Activated naive CD4-positive, alpha-beta T cell treated with anti-CD3 and anti-CD28 coated beads for 36 hours (primary cell): Measurements from ENCODE around the gene RIC1. TPM values are rescaled to one million over a fixed set of nuclear protein-coding genes. Genes with fewer than 3 reads are reported as not detected.

Experiments used
- CTCF ChIA-PET: fragments of 350-600 bp; sonication (Branson Sonifier 250); formaldehyde crosslinking; loops from one replicate; lab custom pipeline; 2021; ENCODE audit warnings: antibody characterized with exemption; lab: Charles Lee
- DNase-seq: peaks from one replicate; pipeline ENCODE4 v3.0.0-alpha.2; 2020
- H3K27ac Mint-ChIP-seq: one replicate; pipeline ENCODE4 v1.8.0; 2021; ENCODE audit warnings: mild to moderate bottlenecking, mixed read lengths
- H3K27me3 Mint-ChIP-seq: one replicate; pipeline ENCODE4 v1.8.0; 2021; ENCODE audit warnings: low read depth, mixed read lengths
- H3K36me3 Mint-ChIP-seq: one replicate; pipeline ENCODE4 v1.8.0; 2021; ENCODE audit warnings: low read depth, mixed read lengths
- H3K4me1 Mint-ChIP-seq: one replicate; pipeline ENCODE4 v1.8.0; 2021; ENCODE audit warnings: low read depth, mixed read lengths
- H3K4me3 Mint-ChIP-seq: one replicate; pipeline ENCODE4 v1.8.0; 2021; ENCODE audit warnings: mild to moderate bottlenecking, moderate library complexity, mixed read lengths
- H3K9me3 Mint-ChIP-seq: one replicate; pipeline ENCODE4 v1.8.0; 2021; ENCODE audit warnings: mixed read lengths
- intact Hi-C: fragments of 100-400 bp; cut with micrococcal nuclease; formaldehyde crosslinking; loops from one replicate; pipeline ENCODE4 v1.15.1; 2023
- total RNA-seq, 2 experiments: library from RNA; stranded (reverse); gene quantifications; one replicate each; pipeline ENCODE4 v1.2.3, GENCODE V29; 2021

RIC1 gene
- total RNA-seq, 2 experiments from 2014 or later: 14.5 to 16.4 TPM

DNA sequence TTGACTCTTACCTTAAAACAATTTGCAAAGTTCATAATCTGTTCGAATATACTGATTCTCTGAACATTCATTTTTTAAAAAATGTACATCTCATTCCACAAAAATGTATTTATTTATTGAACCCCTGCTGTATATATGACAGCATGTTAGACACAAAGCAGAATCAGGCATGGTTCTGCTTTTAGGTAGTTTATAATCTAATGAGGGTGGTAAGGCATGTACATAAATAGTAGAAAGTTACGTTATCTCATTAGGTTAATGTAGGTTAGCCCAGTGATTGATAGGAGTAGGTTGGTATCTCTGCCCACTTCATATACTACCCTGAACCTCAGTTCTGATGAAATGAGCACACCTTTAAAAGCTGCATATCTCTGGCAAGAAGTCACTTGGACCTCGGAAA lies 114.2 kb downstream of the RIC1 start:
- Mint-ChIP-seq H3K4me3 (no peak overlapping the region), H3K4me1 (peaks cover 3% of the 10 kb centered on the region), H3K27me3 (no peaks in the 10 kb centered on the region), H3K27ac (no peak overlapping the region), H3K36me3 (peaks cover 22% of the 10 kb centered on the region), H3K9me3 (no peaks in the 10 kb centered on the region)
- no peak for DNase-seq
- CTCF ChIA-PET: no interaction called here
- intact Hi-C loops: no loop called here

DNA sequence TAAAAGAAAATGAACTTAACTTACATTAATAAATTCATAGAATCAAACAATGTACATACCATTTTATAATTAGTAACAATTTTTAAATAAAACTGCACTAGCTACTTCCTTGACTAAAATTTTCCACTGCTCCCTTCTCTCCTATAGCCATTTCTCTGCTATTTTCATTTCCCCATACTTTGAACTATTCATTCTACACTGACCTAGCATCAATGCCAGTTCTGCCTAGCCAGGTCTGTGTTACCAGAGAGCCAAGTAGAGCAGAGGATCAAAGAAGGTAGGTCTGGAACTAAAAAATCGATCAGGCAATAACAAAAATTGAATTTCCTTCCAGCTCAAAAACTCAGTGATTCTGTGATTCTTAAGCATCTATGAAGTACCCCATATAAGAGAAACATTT lies 119.5 kb downstream of the RIC1 start:
- CTCF ChIA-PET: interaction anchor here (0.5 to 0.8 kb wide), 3 partner anchors 16 to 1521 kb away, joined by 4 read pairs; no protein-coding TSS in a partner anchor
- intact Hi-C loops: no loop called here
- Mint-ChIP-seq H3K27ac (peak overlapping the region; percentile 71), H3K9me3 (no peaks in the 10 kb centered on the region), H3K4me3 (no peak overlapping the region), H3K27me3 (no peaks in the 10 kb centered on the region), H3K36me3 (peaks cover 30% of the 10 kb centered on the region), H3K4me1 (peaks cover 23% of the 10 kb centered on the region)
- DNase-seq: no peak

DNA sequence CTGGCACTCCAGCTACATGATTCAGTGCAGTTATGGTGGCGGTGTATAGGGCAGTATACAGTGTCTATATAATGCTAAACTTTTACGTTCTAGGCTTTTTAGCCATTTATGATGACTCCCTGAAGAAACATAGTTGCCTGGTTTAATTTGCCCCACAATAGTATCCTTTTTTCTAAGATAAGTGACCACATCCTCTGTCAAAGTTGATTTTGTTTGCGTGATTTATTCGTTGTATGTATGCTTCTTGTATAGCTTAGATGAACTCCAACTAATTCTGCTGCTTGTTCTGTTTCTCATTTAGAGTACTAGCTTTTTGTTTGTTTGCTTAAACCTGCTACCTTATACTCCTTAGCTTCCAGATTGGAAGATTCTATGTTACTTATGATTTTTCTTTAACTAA lies 120.4 kb downstream of the RIC1 start:
- no peak overlapping the region for H3K4me3 Mint-ChIP-seq
- no peaks in the 10 kb centered on the region for H3K27me3 Mint-ChIP-seq
- CTCF ChIA-PET: interaction anchor here (0.7 kb wide), 1 partner anchor 226 kb away, joined by 3 read pairs; no protein-coding TSS in a partner anchor
- H3K4me1 Mint-ChIP-seq: peaks cover 23% of the 10 kb centered on the region
- no peaks in the 10 kb centered on the region for H3K9me3 Mint-ChIP-seq
- peaks cover 32% of the 10 kb centered on the region for H3K36me3 Mint-ChIP-seq
- intact Hi-C loops: no loop called here
- no peak for DNase-seq
- H3K27ac Mint-ChIP-seq: no peak overlapping the region

DNA sequence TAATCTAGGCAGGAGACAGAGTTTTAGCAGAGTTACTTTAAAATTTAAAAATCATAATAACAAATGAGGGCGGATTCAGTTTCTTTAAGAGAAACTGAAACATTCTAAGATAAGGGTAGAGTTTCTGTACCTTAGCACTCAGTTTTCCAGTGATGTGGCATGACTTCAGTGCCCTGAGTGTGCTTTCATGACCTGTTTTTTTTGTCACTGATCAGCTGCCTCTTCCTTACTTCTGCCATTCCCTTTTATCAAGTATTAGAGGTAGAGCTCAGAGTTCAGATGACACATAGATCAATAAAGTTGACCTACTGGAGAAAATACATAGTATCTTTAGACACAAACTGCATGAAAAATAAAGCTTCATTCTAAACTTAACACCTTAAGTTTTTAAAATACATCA lies 121.7 kb downstream of the RIC1 start:
- DNase-seq: no peak
- intact Hi-C loops: no loop called here
- Mint-ChIP-seq H3K9me3 (no peaks in the 10 kb centered on the region), H3K4me1 (peaks cover 23% of the 10 kb centered on the region), H3K27me3 (no peaks in the 10 kb centered on the region), H3K4me3 (no peak overlapping the region), H3K27ac (no peak overlapping the region), H3K36me3 (peaks cover 28% of the 10 kb centered on the region)
- CTCF ChIA-PET: interaction anchor here (0.6 to 1.4 kb wide), 2 partner anchors 10 to 83 kb away, joined by 3 read pairs; partner anchors contain the start of gene ERMP1

DNA sequence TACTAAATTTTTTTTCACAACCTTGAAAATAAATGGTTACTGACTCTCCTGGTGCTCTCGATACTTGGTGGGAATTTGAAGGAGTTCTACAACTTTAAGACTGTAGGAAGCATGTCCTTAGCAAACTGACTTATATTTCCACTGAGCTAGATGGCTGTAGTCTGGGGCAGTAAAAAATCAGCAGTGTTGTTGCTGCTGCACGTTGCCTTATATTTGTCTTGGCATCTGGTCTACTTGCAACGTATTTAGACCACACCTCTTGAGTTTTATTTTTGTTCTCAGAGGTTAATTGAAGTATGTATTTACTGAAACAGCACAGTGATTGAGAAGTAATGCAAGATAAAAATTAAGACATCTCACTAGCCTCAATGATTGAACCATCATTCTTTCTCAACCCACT lies 127.7 kb downstream of the RIC1 start:
- intact Hi-C loops: no loop called here
- no peak for DNase-seq
- no peaks in the 10 kb centered on the region for H3K27me3 Mint-ChIP-seq
- no peak overlapping the region for H3K4me3 Mint-ChIP-seq
- peaks cover 29% of the 10 kb centered on the region for H3K36me3 Mint-ChIP-seq
- CTCF ChIA-PET: interaction anchor here (0.6 to 1.3 kb wide), 4 partner anchors 28 to 112 kb away, joined by 3 to 4 read pairs (median 3); no protein-coding TSS in a partner anchor
- H3K9me3 Mint-ChIP-seq: no peaks in the 10 kb centered on the region
- H3K27ac Mint-ChIP-seq: no peak overlapping the region
- H3K4me1 Mint-ChIP-seq: peaks cover 26% of the 10 kb centered on the region

DNA sequence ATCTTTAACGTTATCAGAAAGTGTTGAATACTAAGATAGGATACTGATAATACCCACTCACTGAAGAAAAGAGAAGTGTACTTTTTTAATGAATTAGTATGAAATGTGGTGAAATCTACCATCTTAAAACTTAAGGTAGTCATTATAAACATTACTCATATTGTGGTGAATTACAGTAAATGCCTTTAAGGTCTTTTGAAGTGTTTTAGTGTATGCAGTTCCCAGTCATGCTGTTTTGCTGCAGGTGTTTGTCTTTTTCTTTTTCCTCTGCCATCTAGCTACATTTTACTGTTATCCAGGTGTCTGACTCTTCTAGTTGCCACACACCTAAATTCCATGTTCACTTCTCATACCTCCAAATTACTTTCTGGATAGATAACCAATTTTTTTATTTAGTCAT lies 131.4 kb downstream of the RIC1 start:
- no peaks in the 10 kb centered on the region for H3K9me3 Mint-ChIP-seq
- no peak overlapping the region for H3K4me3 Mint-ChIP-seq
- H3K36me3 Mint-ChIP-seq: peaks cover 44% of the 10 kb centered on the region
- intact Hi-C loops: loop anchor here (1.0 to 10.0 kb wide), 8 partner anchors 8 to 1086 kb away; partner anchors contain the start of genes AK3, CDC37L1, JAK2 and KDM4C
- CTCF ChIA-PET: interaction anchor here (0.7 to 1.3 kb wide), 3 partner anchors 10 to 674 kb away, joined by 3 read pairs; partner anchors contain the start of gene ERMP1
- no peaks in the 10 kb centered on the region for H3K27me3 Mint-ChIP-seq
- H3K27ac Mint-ChIP-seq: peak overlapping the region; percentile 83
- DNase-seq: no peak
- peaks cover 49% of the 10 kb centered on the region for H3K4me1 Mint-ChIP-seq

DNA sequence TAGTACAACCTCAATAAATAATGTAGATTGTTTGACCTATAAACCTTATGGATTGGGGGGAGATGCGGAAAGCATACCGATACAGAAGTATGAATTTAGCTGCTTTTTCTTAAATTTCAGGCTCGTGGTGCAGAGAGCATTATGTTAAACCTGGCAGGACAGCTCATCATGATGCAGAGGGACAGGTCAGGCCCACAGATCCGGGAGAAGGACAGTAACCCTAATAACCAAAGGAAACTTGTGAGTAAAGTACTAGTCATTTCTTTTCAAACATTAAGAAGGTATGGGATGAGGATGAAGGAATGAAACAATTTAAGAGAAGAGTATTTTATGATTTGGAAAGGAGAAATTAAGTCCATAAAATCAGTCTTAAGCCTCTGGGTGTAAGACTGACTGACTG lies 133.5 kb downstream of the RIC1 start:
- intact Hi-C loops: loop anchor here (5.0 to 10.0 kb wide), 5 partner anchors 250 to 1088 kb away; partner anchors contain the start of genes AK3, CDC37L1, KDM4C and PDCD1LG2
- Mint-ChIP-seq H3K9me3 (no peaks in the 10 kb centered on the region), H3K27me3 (no peaks in the 10 kb centered on the region), H3K4me1 (peaks cover 64% of the 10 kb centered on the region), H3K36me3 (peaks cover 58% of the 10 kb centered on the region), H3K4me3 (no peak overlapping the region), H3K27ac (no peak overlapping the region)
- DNase-seq: no peak
- CTCF ChIA-PET: interaction anchor here (1.4 to 1.5 kb wide), 2 partner anchors 9 to 73 kb away, joined by 3 to 4 read pairs; no protein-coding TSS in a partner anchor

DNA sequence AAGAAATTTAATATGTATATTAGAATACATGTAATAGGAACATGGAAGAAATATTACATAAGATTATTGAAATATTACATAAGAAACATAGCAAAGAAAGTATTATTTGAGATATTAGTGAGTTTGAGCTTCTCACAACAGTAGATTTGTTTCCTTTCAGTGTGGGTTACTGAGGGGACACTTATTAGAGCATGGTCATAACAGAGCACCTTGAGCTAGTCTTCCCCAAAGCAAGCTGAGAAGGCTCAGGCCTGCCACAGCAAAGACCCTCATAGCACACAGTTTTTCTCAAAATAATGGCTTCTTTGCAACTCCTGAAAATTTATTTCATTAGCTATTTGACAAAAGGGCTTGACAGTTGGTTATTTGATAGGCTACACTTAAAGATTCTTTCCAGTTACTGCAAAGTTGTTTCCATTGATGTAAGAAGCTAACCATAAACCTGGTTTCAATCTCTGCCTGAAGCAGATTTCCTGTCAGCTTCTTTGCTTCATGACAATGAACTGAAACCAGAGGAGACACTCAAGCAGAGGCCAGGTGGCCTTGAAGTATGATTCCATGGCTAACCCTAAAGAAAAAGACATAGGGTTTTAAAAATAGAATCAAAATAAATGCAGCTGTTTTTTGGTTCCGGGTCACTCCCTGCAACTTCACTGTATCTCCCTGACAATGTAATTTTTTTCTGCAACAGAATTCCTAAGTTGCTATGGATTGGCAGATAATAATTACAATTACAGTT lies 135.4 kb downstream of the RIC1 start:
- Mint-ChIP-seq H3K27ac (peak overlapping the region; percentile 83), H3K4me3 (no peak overlapping the region), H3K9me3 (no peaks in the 10 kb centered on the region), H3K4me1 (peaks cover 72% of the 10 kb centered on the region), H3K27me3 (no peaks in the 10 kb centered on the region), H3K36me3 (peaks cover 61% of the 10 kb centered on the region)
- intact Hi-C loops: loop anchor here (1.0 to 10.0 kb wide), 9 partner anchors 69 to 1089 kb away; partner anchors contain the start of genes AK3, CDC37L1, ERMP1 and KDM4C
- CTCF ChIA-PET: interaction anchor here (0.6 to 1.3 kb wide), 6 partner anchors 9 to 154 kb away, joined by 3 to 4 read pairs (median 3); partner anchors contain the start of gene ERMP1
- peak; percentile 55 for DNase-seq

DNA sequence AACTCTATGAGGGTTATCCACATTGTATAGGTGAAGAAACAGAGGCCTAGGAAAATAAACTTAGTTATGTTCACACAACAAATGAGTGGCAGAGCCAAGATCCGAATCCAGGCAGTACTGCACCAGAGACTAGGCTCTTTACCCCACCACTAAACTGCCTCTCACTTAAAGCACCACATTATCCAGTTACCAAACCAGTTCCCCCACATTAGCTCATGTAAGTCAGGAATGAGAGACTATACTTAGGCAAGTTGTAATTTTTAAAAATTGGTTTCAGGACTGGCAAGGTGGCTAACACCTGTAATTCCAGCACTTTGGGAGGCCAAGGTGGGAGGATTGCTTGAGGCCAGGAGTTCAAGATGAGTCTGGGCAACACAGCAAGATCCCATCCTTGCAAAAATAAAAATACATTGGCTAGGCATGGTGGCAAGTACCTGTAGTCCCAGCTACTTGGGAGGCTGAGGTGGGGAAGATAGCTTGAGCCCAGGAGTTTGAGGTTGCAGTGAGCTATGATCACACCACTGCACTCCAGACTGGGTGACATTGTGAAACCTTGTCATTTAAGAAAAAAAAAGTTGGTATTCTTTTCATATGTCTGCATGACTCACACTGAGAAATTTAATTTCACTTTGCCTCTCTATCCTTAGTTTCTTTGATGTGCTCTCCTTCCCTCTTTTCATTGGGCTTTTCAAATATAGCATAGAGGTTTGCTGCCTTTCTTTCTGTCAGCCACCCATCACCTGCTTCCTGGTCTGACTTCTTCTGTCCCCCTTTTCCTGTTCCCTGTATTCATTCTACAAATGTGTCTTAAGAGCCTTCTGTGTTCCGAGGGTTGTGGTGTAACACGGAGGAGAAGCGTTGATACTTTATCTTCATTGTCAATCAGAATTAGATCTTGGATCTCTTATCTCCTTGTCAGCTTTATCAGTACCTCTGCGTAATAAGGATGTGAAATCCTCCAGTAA lies 139.3 kb downstream of the RIC1 start:
- peaks cover 62% of the 10 kb centered on the region for H3K36me3 Mint-ChIP-seq
- H3K4me3 Mint-ChIP-seq: peak overlapping the region; percentile 52
- intact Hi-C loops: loop anchor here (1.0 to 10.0 kb wide), 10 partner anchors 8 to 1093 kb away; partner anchors contain the start of genes AK3, CDC37L1, KDM4C and PLGRKT
- CTCF ChIA-PET: interaction anchor here (0.5 kb wide), 2 partner anchors 31 to 230 kb away, joined by 3 read pairs; no protein-coding TSS in a partner anchor
- peak overlapping the region; percentile 87 for H3K27ac Mint-ChIP-seq
- no peaks in the 10 kb centered on the region for H3K27me3 Mint-ChIP-seq
- H3K4me1 Mint-ChIP-seq: peaks cover 51% of the 10 kb centered on the region
- no peaks in the 10 kb centered on the region for H3K9me3 Mint-ChIP-seq
- peak; percentile 62 for DNase-seq

DNA sequence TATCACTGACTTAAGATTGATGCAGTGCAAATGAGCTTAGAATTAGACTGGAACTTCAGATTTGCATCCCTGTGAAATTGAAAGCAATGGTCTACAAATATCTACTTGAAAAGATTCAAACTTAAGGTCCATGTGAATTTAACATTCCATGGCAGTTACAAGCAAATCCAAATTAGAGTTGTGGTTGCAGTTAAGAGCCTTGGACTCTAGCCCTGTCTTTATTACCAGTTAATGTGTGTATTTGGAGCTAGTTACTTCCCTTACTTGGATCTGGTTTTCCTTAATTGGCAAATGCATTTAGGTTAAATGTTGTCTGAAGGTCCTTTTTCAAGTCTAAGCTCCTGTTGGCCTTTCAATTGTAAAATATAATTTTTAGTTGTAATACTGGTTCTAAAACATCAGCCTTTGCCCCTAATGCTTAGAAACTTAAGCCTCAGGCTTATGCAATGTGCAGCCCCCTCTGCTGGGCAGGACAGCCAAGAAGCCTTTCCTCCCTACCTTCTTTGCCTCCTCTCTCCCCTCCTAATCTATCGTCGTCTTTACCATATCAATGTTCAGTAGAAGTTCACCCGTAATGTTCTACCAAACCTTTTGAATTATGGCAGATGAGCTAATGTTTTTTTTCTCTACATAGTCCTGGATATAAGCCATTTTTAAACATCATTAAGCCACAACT lies 144.6 kb downstream of the RIC1 start:
- H3K4me1 Mint-ChIP-seq: peaks cover 10% of the 10 kb centered on the region
- H3K36me3 Mint-ChIP-seq: peaks cover 51% of the 10 kb centered on the region
- H3K27me3 Mint-ChIP-seq: no peaks in the 10 kb centered on the region
- no peak overlapping the region for H3K27ac Mint-ChIP-seq
- CTCF ChIA-PET: interaction anchor here (0.6 to 1.3 kb wide), 5 partner anchors 9 to 173 kb away, joined by 3 to 5 read pairs (median 4); no protein-coding TSS in a partner anchor
- intact Hi-C loops: no loop called here
- peak; percentile 30 for DNase-seq
- H3K4me3 Mint-ChIP-seq: no peak overlapping the region
- peaks cover 4% of the 10 kb centered on the region for H3K9me3 Mint-ChIP-seq

DNA sequence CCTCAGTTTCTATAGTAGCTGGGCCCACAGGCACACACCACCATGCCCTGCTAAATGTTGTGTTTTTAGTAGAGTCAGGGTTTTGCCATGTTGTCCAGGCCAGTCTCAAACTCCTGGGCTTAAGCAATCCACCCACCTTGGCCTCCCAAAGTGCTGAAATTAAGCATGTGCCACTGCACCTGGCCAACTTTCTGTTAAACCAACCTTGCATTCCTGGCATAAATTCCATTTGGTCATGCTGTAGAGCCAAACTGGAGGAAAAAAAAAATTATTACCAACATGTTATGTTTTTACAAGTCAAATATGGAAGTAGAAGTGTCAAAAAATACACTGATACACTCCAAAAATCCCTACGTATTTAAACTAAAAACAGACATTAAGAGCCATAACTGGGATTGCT lies 149.9 kb downstream of the RIC1 start:
- no peak overlapping the region for H3K27ac Mint-ChIP-seq
- H3K4me3 Mint-ChIP-seq: no peak overlapping the region
- H3K9me3 Mint-ChIP-seq: peaks cover 37% of the 10 kb centered on the region
- CTCF ChIA-PET: no interaction called here
- H3K27me3 Mint-ChIP-seq: no peaks in the 10 kb centered on the region
- DNase-seq: no peak
- H3K36me3 Mint-ChIP-seq: peaks cover 75% of the 10 kb centered on the region
- peaks cover 3% of the 10 kb centered on the region for H3K4me1 Mint-ChIP-seq
- intact Hi-C loops: no loop called here
